VCaP (cell line): Measurements from ENCODE around the gene ZBTB7C.

ENCODE experiments used
- H3K27ac ChIP-seq: fragments of 450-650 bp; 2 replicates; pipeline ENCODE4 v1.5.1; 2017
- TF ChIP-seq, protein P1 (sequence below): fragments of 450-650 bp; conservative IDR thresholded peaks from 2 replicates; pipeline ENCODE4 v1.5.1; 2017; ENCODE audit warnings: mild to moderate bottlenecking, moderate library complexity

Gene ZBTB7C

DNA sequence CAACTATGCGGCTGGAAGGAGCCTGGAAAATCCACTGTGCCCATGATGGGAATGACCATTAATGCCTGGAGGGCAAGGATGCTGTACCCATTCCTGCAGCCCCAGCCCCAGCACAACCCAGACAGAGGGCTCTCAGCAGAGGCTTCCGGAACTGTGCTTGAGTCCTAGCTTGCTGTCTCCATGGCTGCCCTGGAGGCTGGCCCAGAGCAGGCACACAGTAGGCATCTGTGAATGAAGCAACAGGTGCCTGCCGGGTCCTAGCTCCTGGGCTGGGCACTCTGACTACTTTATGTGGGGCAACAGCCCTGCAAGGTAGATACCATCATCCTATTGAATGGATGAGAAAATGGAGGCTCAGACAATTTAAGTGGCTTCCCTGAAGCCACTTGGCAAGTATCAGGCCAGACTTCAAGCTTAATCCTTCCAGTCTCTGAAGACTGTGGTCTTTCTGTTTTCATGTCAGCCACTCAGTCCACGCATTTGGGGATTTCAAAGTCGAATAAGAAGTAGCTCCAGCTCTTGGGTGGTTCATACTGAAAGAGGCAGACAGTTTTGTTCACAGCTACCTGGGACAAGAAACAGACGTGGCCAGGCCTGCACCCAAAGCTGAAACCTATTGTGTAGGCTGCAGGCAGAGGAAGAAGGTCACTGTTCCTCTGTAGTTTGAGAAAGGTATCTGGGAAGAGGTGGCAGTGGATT, 237.5 kb downstream of the ZBTB7C start:
- TF ChIP-seq, protein P1, sequence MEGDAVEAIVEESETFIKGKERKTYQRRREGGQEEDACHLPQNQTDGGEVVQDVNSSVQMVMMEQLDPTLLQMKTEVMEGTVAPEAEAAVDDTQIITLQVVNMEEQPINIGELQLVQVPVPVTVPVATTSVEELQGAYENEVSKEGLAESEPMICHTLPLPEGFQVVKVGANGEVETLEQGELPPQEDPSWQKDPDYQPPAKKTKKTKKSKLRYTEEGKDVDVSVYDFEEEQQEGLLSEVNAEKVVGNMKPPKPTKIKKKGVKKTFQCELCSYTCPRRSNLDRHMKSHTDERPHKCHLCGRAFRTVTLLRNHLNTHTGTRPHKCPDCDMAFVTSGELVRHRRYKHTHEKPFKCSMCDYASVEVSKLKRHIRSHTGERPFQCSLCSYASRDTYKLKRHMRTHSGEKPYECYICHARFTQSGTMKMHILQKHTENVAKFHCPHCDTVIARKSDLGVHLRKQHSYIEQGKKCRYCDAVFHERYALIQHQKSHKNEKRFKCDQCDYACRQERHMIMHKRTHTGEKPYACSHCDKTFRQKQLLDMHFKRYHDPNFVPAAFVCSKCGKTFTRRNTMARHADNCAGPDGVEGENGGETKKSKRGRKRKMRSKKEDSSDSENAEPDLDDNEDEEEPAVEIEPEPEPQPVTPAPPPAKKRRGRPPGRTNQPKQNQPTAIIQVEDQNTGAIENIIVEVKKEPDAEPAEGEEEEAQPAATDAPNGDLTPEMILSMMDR: no peak
- H3K27ac ChIP-seq: no peak overlapping the region

DNA sequence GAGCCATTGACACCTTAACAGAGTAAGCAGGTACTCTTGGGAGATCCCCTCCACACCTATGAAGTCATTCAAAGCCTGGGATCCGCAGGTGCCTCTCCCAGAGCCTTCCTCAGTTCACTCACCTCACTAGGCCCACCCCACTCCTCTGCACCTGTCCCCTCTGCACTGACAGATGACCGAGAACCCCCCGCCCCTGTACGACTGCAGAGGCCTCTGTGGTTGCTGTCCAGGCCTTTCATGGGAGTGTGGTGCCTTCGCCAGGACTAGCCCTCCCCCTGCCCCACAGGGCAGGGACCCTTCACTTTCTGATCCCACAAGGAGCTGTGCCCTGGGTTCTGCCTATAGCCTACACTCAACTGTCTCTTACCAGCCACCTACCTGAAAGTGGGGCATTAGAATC, 238.5 kb downstream of the ZBTB7C start:
- TF ChIP-seq, protein P1: no peak

DNA sequence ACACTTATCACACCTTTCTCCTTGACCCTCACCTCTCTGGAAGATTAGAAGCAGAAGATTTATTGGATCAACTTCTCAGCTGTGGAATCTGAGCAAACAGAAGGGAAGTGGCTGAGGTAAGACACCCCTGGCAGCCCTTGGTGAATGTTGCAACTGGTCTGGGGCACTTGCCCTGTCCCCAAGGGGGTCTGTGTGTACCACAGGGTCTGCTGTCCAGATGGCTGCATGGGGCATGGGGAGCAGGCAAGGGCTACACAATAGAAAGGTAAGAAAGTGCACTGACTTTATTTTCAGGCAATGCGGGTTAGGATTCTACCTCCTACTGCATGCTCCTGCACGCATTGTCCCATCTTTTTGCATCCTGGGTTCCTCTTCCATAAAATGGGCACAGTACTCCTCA, 240.3 kb downstream of the ZBTB7C start:
- TF ChIP-seq, protein P1: no peak
- H3K27ac ChIP-seq: no peak overlapping the region

More for the DNA sequence above, 238.5 kb downstream of the ZBTB7C start:
- H3K27ac ChIP-seq: no peak overlapping the region

DNA sequence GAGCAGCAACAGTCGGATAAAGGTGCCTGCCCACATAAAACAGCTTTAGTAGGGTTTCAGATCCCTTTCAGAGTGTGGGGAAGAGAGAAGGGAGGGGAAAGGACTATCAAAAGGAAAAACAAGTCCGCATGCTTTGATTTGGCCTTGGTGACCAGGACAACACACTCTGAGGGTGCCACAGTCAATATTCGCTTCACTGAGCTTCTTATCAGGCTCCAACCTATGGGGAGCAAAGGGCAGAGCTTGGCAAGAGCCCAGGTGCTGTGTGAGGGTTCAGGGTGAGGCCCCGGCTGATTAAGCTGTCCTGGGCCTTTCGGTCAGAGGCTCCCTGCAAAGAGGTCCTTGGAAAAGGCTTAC, 241.3 kb downstream of the ZBTB7C start:
- TF ChIP-seq, protein P1: no peak
- H3K27ac ChIP-seq: no peak overlapping the region

DNA sequence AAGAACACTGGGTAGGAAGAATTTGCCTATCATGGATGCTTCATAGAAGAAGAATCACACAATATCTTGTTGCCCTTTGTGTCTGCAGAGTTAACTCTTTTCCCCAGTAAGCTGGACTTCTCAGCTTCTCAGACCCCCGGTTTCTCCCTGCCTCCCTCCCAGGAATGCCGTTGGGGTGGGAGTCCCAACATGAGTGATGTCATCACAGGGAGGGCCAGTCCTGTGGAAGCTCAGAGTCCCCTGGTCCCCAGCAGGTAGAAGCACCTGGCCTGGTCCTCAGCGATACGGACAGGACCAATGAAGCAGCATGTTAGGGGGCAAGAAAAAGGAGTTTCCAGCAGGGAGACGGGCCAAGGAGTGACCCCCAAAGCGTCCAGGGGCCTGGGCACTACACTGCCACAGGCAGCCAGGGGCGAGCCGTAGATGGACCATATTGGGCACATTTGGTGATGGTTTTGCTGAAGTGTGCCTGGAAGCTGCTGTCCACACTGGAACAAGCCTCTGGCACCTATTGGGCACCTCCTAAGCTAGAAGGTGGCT, 242.8 kb downstream of the ZBTB7C start:
- TF ChIP-seq, protein P1: no peak
- no peak overlapping the region for H3K27ac ChIP-seq

DNA sequence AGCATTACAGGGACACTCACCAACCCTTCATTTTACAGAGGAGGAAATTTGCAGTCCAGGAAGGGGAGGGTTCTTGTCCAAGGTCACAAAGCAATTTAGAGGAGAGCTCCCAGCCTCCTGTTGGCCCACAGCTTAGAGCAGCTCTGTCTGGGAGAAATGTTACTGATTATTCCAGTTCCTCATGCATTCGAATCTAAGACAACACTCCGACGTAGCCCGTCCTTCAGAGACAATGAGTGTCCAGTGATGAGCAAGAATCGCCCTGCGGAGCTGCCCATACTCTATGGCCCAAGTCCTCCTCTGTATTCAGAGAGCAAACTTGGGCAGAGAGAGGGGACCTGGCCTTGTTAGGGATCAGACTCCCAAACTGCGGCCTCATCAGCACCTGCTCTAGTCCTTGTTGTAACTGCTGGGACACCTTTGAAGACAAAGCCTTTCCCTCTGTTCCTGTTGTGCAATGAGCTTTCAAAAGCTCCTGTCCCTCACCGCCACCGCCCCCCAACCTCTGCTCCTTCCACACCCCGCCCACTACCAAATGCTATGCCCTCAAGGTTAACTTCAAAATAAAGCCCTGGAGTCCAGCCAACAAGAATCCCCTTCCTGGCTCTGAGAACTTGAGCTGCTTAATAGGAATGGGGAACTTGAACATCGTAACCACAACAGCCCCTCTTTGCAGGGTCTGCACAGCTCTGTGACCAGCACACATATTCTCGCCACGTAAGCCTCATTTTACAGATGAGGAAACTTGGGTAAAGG, 243.9 kb downstream of the ZBTB7C start:
- H3K27ac ChIP-seq: no peak overlapping the region
- TF ChIP-seq, protein P1: no peak

DNA sequence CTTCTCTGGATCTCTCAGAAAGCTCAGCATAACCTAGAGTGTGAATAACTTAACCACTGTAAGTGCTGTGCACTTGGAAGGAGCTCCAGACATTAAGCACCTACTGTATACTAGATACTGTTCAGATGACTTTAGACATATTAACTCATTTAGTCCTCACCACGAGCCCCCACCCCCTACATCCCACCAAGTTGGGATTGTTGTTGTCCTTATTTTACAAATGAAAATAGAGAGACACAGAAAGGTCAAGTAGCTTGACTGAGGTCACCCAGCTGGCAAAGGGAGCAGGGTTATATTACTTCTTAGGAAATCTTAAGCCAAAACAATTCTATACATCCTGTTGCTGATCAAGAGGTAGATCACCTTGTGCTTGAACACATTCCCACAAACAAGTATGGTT, 244.5 kb downstream of the ZBTB7C start:
- H3K27ac ChIP-seq: no peak overlapping the region
- TF ChIP-seq, protein P1: no peak
